ENCODE results near the gene FOXO3. TPM values are rescaled to one million over a fixed set of nuclear protein-coding genes. Genes with fewer than 3 reads are reported as not detected.

The FOXO3 gene
- total RNA-seq, 2 experiments from 2014 or later: 7.5 to 9.0 TPM

- Mint-ChIP-seq H3K9me3 (no peaks in the 10 kb centered on the region), H3K4me1 (ENCODE audit: low read depth) (peaks cover 61% of the 10 kb centered on the region), H3K36me3 (ENCODE audit: low read depth) (no peaks in the 10 kb centered on the region), H3K27me3 (no peaks in the 10 kb centered on the region), H3K27ac (peak overlapping the region; percentile 12), H3K4me3 (no peak overlapping the region)
- CTCF ChIA-PET: interaction anchor here (0.9 to 1.1 kb wide), 2 partner anchors 11 to 79 kb away, joined by 3 read pairs; no protein-coding TSS in a partner anchor
- POLR2A ChIA-PET: no interaction called here
- ATAC-seq: no peak
- no peak for DNase-seq
- TF ChIP-seq CTCF (IDR thresholded peaks at IDR 0.05): no peak
- intact Hi-C loops (cut with micrococcal nuclease): no loop called here
These were observed 26.7 kb downstream of the FOXO3 start for GRCh38 chr6:108587258-108588059.

- no peak for TF ChIP-seq CTCF (IDR thresholded peaks at IDR 0.05)
- Mint-ChIP-seq H3K4me1 (ENCODE audit: low read depth) (peaks cover 59% of the 10 kb centered on the region), H3K4me3 (no peak overlapping the region), H3K36me3 (ENCODE audit: low read depth) (peaks cover 2% of the 10 kb centered on the region), H3K27ac (peak overlapping the region; percentile 36), H3K9me3 (no peaks in the 10 kb centered on the region), H3K27me3 (no peaks in the 10 kb centered on the region)
- no peak for ATAC-seq
- intact Hi-C loops (cut with micrococcal nuclease): no loop called here
- CTCF ChIA-PET: interaction anchor here (0.9 to 1.2 kb wide), 2 partner anchors 12 to 13 kb away, joined by 3 read pairs; no protein-coding TSS in a partner anchor
- POLR2A ChIA-PET: no interaction called here
- DNase-seq: peak; percentile 21
These were observed 27.9 kb downstream of the FOXO3 start for GRCh38 chr6:108588586-108588985.

GRCh38 chr6:108589244-108589791 lies 28.6 kb downstream of the FOXO3 start:
- ChIA-PET POLR2A (interaction anchor here (0.6 kb wide), 1 partner anchor 83 kb away, joined by 3 read pairs; no protein-coding TSS in a partner anchor), CTCF (interaction anchor here (1.2 kb wide), 2 partner anchors 12 to 13 kb away, joined by 3 read pairs; no protein-coding TSS in a partner anchor)
- ATAC-seq (no peak), DNase-seq (no peak)
- no peak for TF ChIP-seq CTCF (IDR thresholded peaks at IDR 0.05)
- Mint-ChIP-seq H3K27me3 (no peaks in the 10 kb centered on the region), H3K27ac (no peak overlapping the region), H3K9me3 (no peaks in the 10 kb centered on the region), H3K4me1 (ENCODE audit: low read depth) (peaks cover 55% of the 10 kb centered on the region), H3K4me3 (no peak overlapping the region), H3K36me3 (ENCODE audit: low read depth) (peaks cover 2% of the 10 kb centered on the region)
- intact Hi-C loops (cut with micrococcal nuclease): no loop called here

GRCh38 chr6:108591040-108591816 lies 30.5 kb downstream of the FOXO3 start:
- no peak overlapping the region for H3K4me3 Mint-ChIP-seq
- H3K27ac Mint-ChIP-seq: no peak overlapping the region
- no peak for TF ChIP-seq CTCF (IDR thresholded peaks at IDR 0.05)
- ChIA-PET CTCF (interaction anchor here (0.9 to 1.0 kb wide), 2 partner anchors 23 to 75 kb away, joined by 3 to 4 read pairs; no protein-coding TSS in a partner anchor), POLR2A (interaction anchor here (0.7 kb wide), 1 partner anchor 263 kb away, joined by 3 read pairs; no protein-coding TSS in a partner anchor)
- no peaks in the 10 kb centered on the region for H3K9me3 Mint-ChIP-seq
- ATAC-seq: no peak
- peaks cover 2% of the 10 kb centered on the region for H3K36me3 Mint-ChIP-seq (ENCODE audit: low read depth)
- peaks cover 61% of the 10 kb centered on the region for H3K4me1 Mint-ChIP-seq (ENCODE audit: low read depth)
- intact Hi-C loops (cut with micrococcal nuclease): no loop called here
- no peaks in the 10 kb centered on the region for H3K27me3 Mint-ChIP-seq
- no peak for DNase-seq

Measured in activated CD8-positive, alpha-beta T cell treated with anti-CD3 and anti-CD28 coated beads for 36 hours (primary cell).